ENCODE data around the gene RPL13. TPM values are rescaled to one million over a fixed set of nuclear protein-coding genes. Genes with fewer than 3 reads are reported as not detected.
A peak's percentile ranks its signal among the peaks of the same experiment; 100 is the strongest.

The RPL13 gene
- total and polyA plus RNA-seq, 2 of the 8 experiments (the other 6 are each of a cell fraction or from before 2014, with no cell fraction given) = 2,162 to 7,384 TPM

DNA sequence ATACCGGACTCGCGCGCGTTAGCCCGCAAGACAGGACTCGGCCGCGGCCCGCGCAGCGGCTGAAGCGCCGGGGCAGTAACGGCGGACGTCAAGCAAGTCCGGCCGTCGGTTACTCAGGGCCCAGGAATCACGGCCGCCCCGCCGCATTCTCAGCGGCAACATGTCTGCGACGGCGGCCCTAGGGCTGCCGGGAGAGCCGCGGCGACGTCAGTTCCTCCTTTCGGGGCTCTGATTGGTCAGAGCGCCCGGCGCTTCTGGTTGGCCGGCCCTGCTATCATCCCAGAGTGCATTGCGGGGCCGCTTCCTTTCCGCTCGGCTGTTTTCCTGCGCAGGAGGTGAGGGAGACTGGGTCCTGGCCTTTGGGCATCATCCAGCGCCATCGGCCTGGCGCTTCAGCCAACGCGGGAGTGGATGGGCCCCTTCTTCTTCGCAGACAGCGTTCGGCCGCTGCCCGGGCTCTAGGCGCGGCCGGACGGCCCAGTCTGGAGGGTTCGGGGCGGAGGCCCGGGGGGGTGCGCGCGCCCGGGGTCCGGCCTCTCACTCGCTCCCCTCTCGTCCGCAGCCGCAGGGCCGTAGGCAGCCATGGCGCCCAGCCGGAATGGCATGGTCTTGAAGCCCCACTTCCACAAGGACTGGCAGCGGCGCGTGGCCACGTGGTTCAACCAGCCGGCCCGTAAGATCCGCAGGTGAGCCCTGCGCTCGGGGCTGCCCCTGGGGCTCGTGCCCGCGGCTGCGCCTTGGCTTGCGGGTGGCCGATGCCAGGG is at the start of gene RPL13 (continued):
- no peak for TF ChIP-seq RNF2 (IDR thresholded peaks at IDR 0.05; ENCODE audit: borderline replicate concordance, low read depth, low read length, missing control alignments, poor library complexity, severe bottlenecking)
- TF ChIP-seq EZH2 (IDR thresholded peaks at IDR 0.05; ENCODE audit: low read depth, low read length, severe bottlenecking) = no peak
- TF ChIP-seq YY1 (IDR thresholded peaks at IDR 0.05; ENCODE audit: low read depth, low read length) = peak; percentile 59; the same call in 1 of the 2 replicates
- TF ChIP-seq FOSL1 (IDR thresholded peaks at IDR 0.05; ENCODE audit: insufficient read depth, low read depth, low read length) = no peak
- TF ChIP-seq HDAC2 (IDR thresholded peaks at IDR 0.05; ENCODE audit: borderline replicate concordance in 1 of 2, low read depth in 2 of 2, low read length in 2 of 2) = no peak
- no peak for TF ChIP-seq CHD1 (IDR thresholded peaks at IDR 0.05; ENCODE audit: low read depth, low read length)
- TF ChIP-seq, protein P1, sequence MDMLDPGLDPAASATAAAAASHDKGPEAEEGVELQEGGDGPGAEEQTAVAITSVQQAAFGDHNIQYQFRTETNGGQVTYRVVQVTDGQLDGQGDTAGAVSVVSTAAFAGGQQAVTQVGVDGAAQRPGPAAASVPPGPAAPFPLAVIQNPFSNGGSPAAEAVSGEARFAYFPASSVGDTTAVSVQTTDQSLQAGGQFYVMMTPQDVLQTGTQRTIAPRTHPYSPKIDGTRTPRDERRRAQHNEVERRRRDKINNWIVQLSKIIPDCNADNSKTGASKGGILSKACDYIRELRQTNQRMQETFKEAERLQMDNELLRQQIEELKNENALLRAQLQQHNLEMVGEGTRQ (IDR thresholded peaks at IDR 0.05; ENCODE audit: low read length) = no peak
- no peak for TF ChIP-seq KDM1A (IDR thresholded peaks at IDR 0.05; ENCODE audit: borderline replicate concordance, low read length)
- TF ChIP-seq, protein P2, sequence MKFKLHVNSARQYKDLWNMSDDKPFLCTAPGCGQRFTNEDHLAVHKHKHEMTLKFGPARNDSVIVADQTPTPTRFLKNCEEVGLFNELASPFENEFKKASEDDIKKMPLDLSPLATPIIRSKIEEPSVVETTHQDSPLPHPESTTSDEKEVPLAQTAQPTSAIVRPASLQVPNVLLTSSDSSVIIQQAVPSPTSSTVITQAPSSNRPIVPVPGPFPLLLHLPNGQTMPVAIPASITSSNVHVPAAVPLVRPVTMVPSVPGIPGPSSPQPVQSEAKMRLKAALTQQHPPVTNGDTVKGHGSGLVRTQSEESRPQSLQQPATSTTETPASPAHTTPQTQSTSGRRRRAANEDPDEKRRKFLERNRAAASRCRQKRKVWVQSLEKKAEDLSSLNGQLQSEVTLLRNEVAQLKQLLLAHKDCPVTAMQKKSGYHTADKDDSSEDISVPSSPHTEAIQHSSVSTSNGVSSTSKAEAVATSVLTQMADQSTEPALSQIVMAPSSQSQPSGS (IDR thresholded peaks at IDR 0.05; ENCODE audit: low read length) = no peak
- TF ChIP-seq TBP (IDR thresholded peaks at IDR 0.05; ENCODE audit: low read depth, low read length) = peak; percentile 98
- no peak for TF ChIP-seq ZNF274 (IDR thresholded peaks at IDR 0.05; ENCODE audit: borderline replicate concordance, extremely low read depth, low read length)
- TF ChIP-seq, protein P3, sequence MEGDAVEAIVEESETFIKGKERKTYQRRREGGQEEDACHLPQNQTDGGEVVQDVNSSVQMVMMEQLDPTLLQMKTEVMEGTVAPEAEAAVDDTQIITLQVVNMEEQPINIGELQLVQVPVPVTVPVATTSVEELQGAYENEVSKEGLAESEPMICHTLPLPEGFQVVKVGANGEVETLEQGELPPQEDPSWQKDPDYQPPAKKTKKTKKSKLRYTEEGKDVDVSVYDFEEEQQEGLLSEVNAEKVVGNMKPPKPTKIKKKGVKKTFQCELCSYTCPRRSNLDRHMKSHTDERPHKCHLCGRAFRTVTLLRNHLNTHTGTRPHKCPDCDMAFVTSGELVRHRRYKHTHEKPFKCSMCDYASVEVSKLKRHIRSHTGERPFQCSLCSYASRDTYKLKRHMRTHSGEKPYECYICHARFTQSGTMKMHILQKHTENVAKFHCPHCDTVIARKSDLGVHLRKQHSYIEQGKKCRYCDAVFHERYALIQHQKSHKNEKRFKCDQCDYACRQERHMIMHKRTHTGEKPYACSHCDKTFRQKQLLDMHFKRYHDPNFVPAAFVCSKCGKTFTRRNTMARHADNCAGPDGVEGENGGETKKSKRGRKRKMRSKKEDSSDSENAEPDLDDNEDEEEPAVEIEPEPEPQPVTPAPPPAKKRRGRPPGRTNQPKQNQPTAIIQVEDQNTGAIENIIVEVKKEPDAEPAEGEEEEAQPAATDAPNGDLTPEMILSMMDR (IDR thresholded peaks at IDR 0.05; ENCODE audit: control extremely low read depth in 1 of 3, insufficient read depth in 1 of 3, low read depth in 1 of 3, low read length in 3 of 3) = no peak
- TF ChIP-seq POLR2AphosphoS5 (IDR thresholded peaks at IDR 0.05; ENCODE audit: low read depth, low read length) = peak; percentile 98
- peak; percentile 97 for TF ChIP-seq GTF2F1 (IDR thresholded peaks at IDR 0.05; ENCODE audit: borderline replicate concordance, low read depth, low read length)
- TF ChIP-seq CHD2 (IDR thresholded peaks at IDR 0.05; ENCODE audit: low read length) = peak; percentile 55; the same call in 1 of the 2 replicates
- TF ChIP-seq TCF12 (IDR thresholded peaks at IDR 0.05; ENCODE audit: low read depth, low read length) = no peak
- no peak for TF ChIP-seq JUN (IDR thresholded peaks at IDR 0.05; ENCODE audit: low read depth, low read length)
- TF ChIP-seq TEAD4 (IDR thresholded peaks at IDR 0.05; ENCODE audit: low read depth, low read length) = no peak

All from H1 (cell line).